HG02840 (cell line): Measurements from ENCODE around the gene HNRNPU.

Source experiments
- ATAC-seq: cut with Tn5 transposase; IDR thresholded peaks from one replicate; pipeline ENCODE4 v1.9.1; 2021; ENCODE audit warnings: mild to moderate bottlenecking, moderate library complexity, moderate number of reproducible peaks; ENCODE audit not compliant: unreplicated experiment, low FRiP score

Gene HNRNPU

DNA sequence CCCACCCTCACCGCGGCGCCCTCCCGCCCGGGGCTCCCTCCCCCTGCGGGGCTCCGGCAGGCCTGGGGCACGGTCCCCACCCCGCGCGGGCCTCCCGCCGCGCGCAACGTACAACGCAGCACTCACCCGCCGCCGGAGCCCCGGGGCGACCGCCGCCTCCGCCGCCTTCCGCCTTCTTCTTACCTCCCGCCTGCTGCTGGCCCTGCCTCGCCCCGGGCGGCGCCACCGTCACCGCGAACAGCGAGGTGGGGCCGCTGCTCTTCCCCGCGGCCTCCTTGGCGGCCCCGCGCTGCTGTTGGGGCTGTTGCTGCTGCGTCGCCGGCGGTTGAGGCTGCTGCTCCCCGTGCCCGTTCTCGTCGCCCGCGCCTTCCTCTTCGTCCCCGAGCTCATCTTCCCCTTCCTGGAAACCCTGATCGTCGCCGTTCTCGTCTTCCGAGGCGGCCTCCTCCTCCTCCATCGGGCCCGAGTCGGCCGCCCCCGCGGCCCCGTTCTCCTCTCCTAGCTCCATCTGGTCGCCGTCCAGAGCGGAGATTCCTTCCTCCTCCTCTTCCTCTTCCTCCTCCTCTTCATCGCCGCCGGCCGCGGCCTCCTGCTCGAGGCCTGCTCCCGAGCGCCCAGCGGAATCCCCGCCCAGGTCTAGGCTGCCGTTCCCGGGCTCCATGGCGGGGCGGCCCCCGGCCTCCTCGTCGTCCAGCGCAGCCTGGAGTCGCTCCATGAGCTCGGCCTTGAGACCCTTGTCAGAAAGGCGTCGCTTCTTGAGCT lies 671 bp downstream of the HNRNPU start:
- ATAC-seq, result peak; percentile 39

DNA sequence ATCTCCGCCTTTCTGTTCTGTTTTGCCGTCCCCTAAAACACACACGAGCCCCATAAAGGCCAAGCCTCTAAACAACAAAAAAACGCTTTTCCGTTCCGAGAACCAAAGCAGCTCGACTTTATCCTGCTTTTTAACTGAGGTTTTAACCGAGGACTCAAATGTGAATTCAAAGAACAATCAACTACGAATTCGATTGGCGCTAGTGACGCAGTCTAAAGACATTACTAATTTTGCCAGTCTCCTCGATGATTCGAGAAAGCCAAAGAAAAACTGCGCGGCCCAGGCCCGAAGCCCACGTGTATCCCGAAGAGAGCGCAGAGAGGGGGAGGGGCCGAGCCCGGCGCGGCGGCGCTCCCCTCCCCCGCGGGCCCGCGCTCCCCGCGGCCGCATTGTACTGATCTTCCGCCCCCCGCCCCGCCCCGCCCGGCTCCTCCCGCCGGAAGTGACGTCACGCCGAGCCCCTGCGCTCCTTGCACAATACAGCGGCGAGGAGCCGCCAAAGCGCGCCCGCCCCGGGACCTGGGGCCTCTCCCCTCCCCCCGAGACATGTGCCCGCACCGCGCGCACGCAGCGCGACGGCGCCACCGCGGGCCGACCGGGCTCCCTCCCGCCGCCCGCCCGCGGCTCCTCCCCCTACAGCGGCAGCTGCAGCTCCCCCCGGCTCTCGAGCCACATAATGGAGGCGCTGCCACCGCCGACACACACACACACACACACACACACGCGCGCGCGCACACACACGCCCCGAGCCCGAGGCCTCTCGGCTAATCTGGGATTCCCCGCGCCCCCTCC lies 1.4 kb downstream of the HNRNPU start:
- peak; percentile 51 for ATAC-seq

GRCh38 chr1:244862354-244862698 lies 2.0 kb downstream of the HNRNPU start:
- no peak for ATAC-seq

- no peak for ATAC-seq
Measured at GRCh38 chr1:244861683-244862082, 2.7 kb downstream of the HNRNPU start.

GRCh38 chr1:244860914-244861610 lies 3.3 kb downstream of the HNRNPU start:
- ATAC-seq, result no peak

GRCh38 chr1:244860078-244860477 lies 4.3 kb downstream of the HNRNPU start:
- ATAC-seq, result no peak

GRCh38 chr1:244858357-244858756 lies 6.0 kb downstream of the HNRNPU start:
- ATAC-seq, result no peak

- ATAC-seq, result no peak
Measured at GRCh38 chr1:244857761-244858160, 6.6 kb downstream of the HNRNPU start.

DNA sequence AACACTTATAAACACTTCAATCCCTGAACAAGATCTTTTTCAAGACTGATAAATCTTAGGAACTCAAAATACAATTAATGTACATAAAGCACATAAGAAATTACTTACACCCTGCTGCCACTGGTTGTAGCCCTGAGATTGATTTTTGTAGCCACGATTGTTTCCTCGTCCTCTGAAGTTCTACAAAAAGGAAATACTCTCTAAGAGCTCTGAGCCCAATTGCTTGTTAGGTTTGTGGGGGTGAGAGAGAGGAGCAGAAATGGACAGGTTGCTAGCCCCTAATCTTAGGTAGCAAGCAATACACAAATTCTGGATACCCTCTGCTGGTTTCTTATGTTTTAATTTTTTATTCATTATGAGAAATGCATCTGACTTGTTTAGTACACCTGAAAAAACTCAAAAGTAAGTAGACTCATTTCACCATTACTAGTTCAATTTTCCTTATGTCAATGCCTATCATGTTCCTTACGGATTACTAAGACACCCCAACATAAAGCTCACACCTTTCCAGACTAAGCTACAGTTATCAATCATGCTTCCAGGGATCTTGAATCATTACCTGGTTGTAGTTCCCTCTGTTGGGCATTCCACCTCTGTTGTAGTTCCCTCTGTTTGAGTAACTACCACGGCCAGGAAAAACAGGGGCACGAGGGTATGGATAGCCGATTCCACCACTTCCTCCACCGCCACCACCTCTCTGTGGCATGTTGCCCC lies 9.3 kb downstream of the HNRNPU start:
- ATAC-seq, result no peak

DNA sequence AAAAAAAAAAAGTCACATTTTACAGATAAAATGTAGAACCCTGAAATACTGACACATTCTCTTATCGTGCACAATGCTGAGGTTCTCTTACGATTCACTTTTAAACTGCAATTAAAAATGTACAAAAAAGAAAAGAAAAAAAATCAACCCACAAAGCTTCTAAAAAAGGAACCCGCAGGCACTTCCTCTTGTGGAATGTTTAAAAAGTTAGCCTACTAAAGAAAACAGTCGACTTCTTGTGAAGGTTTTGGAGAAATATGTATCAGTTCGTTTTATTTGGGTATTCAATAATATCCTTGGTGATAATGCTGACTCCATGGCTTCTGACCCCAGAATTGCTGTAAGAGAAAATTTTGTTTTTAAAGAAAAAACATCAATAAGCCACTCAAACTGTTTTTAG lies 10.2 kb downstream of the HNRNPU start:
- no peak for ATAC-seq

DNA sequence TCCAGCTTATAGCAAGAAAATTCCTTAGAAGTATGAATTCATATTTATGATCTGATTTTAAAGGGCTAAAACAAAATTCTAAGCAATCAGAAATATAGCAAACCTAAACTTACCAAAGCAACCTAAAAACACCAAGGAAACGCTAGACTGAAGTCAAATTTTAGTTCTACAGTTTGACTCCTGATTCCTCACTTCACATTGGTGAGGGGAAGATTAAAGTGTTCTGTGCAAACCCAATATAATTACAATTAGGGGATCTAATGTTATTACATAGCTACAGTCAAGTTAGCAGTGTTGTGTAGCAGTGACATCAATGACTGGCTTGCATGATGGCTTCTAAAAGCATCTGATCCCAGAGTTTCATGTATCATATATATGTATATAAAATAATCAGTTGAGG lies 11.6 kb downstream of the HNRNPU start:
- ATAC-seq, result no peak

DNA sequence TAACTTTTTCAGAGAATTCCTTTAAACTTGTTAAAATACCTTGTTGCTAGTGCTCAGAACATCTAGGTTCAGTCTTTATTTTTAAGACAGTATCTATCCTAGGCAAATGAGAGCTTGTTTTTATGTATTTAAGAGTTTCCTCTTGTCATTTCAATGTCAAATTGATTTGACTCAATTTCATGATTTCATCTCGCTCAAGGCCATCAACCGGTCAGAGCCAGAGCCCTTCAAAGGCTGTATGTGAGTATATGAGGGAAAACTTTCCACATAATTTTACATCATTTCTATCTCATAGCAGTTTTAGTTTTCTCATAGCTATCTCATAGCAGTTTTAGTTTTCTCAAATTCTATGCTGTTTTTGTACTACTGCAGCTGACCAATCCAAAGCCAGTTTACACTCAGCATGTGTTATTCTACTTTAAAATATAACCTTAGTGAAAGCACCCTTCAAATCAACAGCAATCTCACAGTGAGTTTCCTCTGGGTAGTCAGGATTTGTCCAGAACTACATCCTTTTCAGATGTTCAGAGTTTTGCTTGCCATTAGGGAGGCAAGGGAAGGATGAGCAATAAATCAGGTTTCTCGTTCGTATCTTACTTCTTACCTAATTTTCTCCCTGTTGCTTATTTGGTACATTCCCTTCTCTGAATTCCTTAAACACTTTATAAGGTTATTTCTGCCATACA lies 12.7 kb downstream of the HNRNPU start:
- ATAC-seq, result no peak

DNA sequence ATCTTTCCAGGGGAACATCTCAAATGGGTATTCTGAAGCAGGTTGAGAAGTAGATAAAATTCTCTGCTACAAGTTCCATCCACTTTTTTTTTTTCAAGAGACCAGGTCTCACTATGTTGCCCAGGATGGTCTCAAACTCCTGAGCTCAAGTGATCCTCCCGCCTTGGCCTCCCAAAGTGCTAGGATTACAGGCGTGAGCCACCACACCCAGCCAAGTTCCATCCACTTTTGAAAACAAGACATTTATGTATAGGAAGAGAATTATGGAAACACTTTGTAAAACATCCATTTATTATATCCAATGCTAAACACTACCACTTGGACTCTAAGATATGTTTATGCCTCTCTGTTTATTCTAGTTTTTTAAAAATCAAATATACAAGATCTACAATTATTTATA lies 13.4 kb downstream of the HNRNPU start:
- ATAC-seq, result no peak

GRCh38 chr1:244850099-244850852 lies 14.1 kb downstream of the HNRNPU start:
- ATAC-seq, result no peak

- no peak for ATAC-seq
Measured at GRCh38 chr1:244849189-244849866, 15.0 kb downstream of the HNRNPU start.

- no peak for ATAC-seq
Measured at GRCh38 chr1:244846653-244847052, 17.7 kb downstream of the HNRNPU start.

- no peak for ATAC-seq
Measured at GRCh38 chr1:244844155-244845121, 19.9 kb downstream of the HNRNPU start.
